ENCODE results near the gene NHLH2.

Gene NHLH2

DNA sequence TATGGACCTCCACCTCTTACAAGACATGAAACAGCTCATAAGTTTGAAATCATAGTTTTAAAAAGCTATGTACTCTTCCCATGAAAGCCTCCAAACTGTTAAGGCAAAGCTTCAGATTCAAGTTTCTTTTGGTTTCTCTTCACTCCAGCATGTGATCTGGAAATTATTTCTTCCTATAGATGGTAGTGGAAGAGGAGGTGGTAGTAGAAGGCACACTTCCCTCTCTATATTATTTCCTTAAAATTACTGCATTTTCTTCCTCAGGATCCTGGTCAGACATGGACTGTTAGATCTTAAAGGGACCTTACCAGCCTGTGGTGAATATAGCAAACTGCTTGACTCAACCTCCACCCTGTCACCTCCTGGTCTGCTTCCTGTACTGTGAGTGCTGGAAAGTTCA lies 31.9 kb downstream of the NHLH2 start:
- Histone ChIP-seq H3K23ac (ENCODE audit: low read length) (no peak overlapping the region), H3K36me3 (ENCODE audit: control insufficient read depth, insufficient read depth, low read length) (no peaks in the 10 kb centered on the region), H2BK15ac (replicated peaks; ENCODE audit: low read depth) (no peak overlapping the region), H4K5ac (ENCODE audit: low read length) (no peak overlapping the region), H2BK5ac (ENCODE audit: low read length) (no peak overlapping the region), H2BK120ac (ENCODE audit: low read depth, low read length) (no peak overlapping the region), H3K4me2 (ENCODE audit: low read length) (no peak overlapping the region), H3K27ac (ENCODE audit: low read depth, low read length) (no peak overlapping the region), H3K79me2 (ENCODE audit: control insufficient read depth, insufficient read depth, low read length) (no peaks in the 10 kb centered on the region), H3K27me3 (ENCODE audit: insufficient read depth, low read length, poor library complexity) (no peaks in the 10 kb centered on the region), H3K4ac (ENCODE audit: low read depth, low read length) (no peak overlapping the region), H3K56ac (ENCODE audit: low read length) (no peak overlapping the region), H3K4me1 (ENCODE audit: control insufficient read depth, low read depth, low read length) (no peaks in the 10 kb centered on the region), H3K4me3 (ENCODE audit: low read length) (no peak overlapping the region), H3K9ac (ENCODE audit: low read length) (no peak overlapping the region), H4K8ac (ENCODE audit: low read depth, low read length) (no peak overlapping the region), H3K18ac (ENCODE audit: low read length) (no peak overlapping the region), H2AK5ac (ENCODE audit: low read length) (no peak overlapping the region), H3K79me1 (ENCODE audit: low read length) (no peaks in the 10 kb centered on the region)
- no peak for DNase-seq

DNA sequence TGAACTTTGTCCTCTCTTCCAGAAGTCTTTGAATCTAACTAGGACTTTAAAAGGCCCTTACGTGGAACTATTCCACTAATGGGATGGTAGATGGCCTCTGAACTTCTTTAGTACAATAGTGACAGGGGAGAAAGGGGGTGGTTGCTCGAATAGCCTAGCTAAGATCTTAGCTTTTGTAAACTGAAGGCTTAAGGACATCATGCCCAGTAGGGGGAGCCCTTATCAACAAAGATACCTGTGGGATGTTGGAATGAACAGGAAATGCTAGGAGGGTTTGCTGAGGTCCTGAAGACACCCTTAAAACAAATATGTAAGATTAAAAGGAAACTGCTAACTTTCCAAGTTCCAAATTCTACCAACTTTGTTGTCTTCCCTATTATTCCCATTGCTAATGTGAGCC lies 33.2 kb downstream of the NHLH2 start:
- Histone ChIP-seq H3K27me3 (ENCODE audit: insufficient read depth, low read length, poor library complexity) (no peaks in the 10 kb centered on the region), H3K79me2 (ENCODE audit: control insufficient read depth, insufficient read depth, low read length) (no peaks in the 10 kb centered on the region), H3K18ac (ENCODE audit: low read length) (no peak overlapping the region), H3K56ac (ENCODE audit: low read length) (no peak overlapping the region), H2BK120ac (ENCODE audit: low read depth, low read length) (no peak overlapping the region), H3K27ac (ENCODE audit: low read depth, low read length) (no peak overlapping the region), H3K4me3 (ENCODE audit: low read length) (no peak overlapping the region), H3K4me2 (ENCODE audit: low read length) (no peak overlapping the region), H4K8ac (ENCODE audit: low read depth, low read length) (no peak overlapping the region), H4K5ac (ENCODE audit: low read length) (no peak overlapping the region), H3K79me1 (ENCODE audit: low read length) (no peaks in the 10 kb centered on the region), H3K36me3 (ENCODE audit: control insufficient read depth, insufficient read depth, low read length) (no peaks in the 10 kb centered on the region), H2BK15ac (replicated peaks; ENCODE audit: low read depth) (peak overlapping the region; percentile 28), H3K4ac (ENCODE audit: low read depth, low read length) (no peak overlapping the region), H3K9ac (ENCODE audit: low read length) (no peak overlapping the region), H2BK5ac (ENCODE audit: low read length) (no peak overlapping the region), H2AK5ac (ENCODE audit: low read length) (no peak overlapping the region), H3K23ac (ENCODE audit: low read length) (no peak overlapping the region), H3K4me1 (ENCODE audit: control insufficient read depth, low read depth, low read length) (no peaks in the 10 kb centered on the region)
- DNase-seq, result peak; percentile 90
- WGBS (ENCODE audit: extremely low coverage, insufficient coverage, low lambda C conversion rate), result no CpG with 5 or more reads among the region's 2 CpGs

DNA sequence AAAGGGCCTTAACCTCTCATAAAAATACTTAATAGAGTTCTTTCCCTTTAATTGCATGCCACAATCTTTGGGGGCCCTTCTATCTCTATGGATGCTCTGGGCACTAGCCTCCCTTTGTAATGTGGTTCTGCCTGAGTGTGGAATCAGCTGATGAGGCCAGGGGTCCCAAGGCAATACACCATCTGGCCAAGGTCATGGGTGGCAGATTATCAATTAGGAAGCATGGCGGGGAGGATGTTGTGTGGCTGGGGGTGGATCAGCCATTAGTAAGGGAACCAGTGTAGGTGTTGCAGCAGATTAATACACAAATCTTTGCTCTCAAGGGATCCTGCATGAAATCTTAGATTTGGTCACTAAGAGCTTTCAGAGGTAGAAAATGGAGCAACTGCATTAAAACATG lies 35.3 kb downstream of the NHLH2 start:
- no CpG with 5 or more reads among the region's 1 CpG for WGBS (ENCODE audit: extremely low coverage, insufficient coverage, low lambda C conversion rate)
- Histone ChIP-seq H3K4me1 (ENCODE audit: control insufficient read depth, low read depth, low read length) (no peaks in the 10 kb centered on the region), H3K27me3 (ENCODE audit: insufficient read depth, low read length, poor library complexity) (no peaks in the 10 kb centered on the region), H3K56ac (ENCODE audit: low read length) (no peak overlapping the region), H3K4me2 (ENCODE audit: low read length) (no peak overlapping the region), H3K4ac (ENCODE audit: low read depth, low read length) (no peak overlapping the region), H3K36me3 (ENCODE audit: control insufficient read depth, insufficient read depth, low read length) (no peaks in the 10 kb centered on the region), H2BK5ac (ENCODE audit: low read length) (no peak overlapping the region), H4K8ac (ENCODE audit: low read depth, low read length) (no peak overlapping the region), H2AK5ac (ENCODE audit: low read length) (no peak overlapping the region), H3K23ac (ENCODE audit: low read length) (no peak overlapping the region), H3K27ac (ENCODE audit: low read depth, low read length) (no peak overlapping the region), H3K4me3 (ENCODE audit: low read length) (no peak overlapping the region), H3K79me1 (ENCODE audit: low read length) (no peaks in the 10 kb centered on the region), H3K9ac (ENCODE audit: low read length) (no peak overlapping the region), H3K79me2 (ENCODE audit: control insufficient read depth, insufficient read depth, low read length) (no peaks in the 10 kb centered on the region), H2BK120ac (ENCODE audit: low read depth, low read length) (no peak overlapping the region), H3K18ac (ENCODE audit: low read length) (no peak overlapping the region), H2BK15ac (replicated peaks; ENCODE audit: low read depth) (no peak overlapping the region), H4K5ac (ENCODE audit: low read length) (no peak overlapping the region)
- DNase-seq, result no peak

DNA sequence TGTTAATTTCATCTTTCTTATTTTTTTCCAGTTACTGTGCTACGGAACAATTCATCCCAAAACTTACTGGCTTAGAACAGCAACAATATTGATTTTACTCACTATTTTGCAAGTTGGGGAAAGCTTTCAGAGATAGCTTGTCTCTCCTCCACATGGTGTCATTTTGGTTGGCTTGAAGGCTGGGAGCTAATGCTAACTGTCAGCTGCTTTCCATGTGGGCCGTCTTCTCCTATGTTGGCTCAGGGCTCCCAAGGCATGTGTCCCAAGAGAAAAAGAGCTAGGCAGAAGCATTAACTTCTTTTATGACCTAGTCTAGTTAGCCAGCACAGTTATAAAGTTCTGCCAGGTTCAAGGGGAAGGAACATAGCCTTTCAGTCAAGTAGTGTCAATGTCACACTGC lies 38.5 kb downstream of the NHLH2 start:
- H3K27me3 ChIP-seq (ENCODE audit: insufficient read depth, low read length, poor library complexity), result no peaks in the 10 kb centered on the region
- no peak overlapping the region for H3K18ac ChIP-seq (ENCODE audit: low read length)
- H3K36me3 ChIP-seq (ENCODE audit: control insufficient read depth, insufficient read depth, low read length), result no peaks in the 10 kb centered on the region
- H3K4me3 ChIP-seq (ENCODE audit: low read length), result no peak overlapping the region
- H3K79me2 ChIP-seq (ENCODE audit: control insufficient read depth, insufficient read depth, low read length), result no peaks in the 10 kb centered on the region
- no peak overlapping the region for H3K56ac ChIP-seq (ENCODE audit: low read length)
- H3K4me2 ChIP-seq (ENCODE audit: low read length), result no peak overlapping the region
- H3K9ac ChIP-seq (ENCODE audit: low read length), result no peak overlapping the region
- no peak overlapping the region for H3K23ac ChIP-seq (ENCODE audit: low read length)
- H2BK120ac ChIP-seq (ENCODE audit: low read depth, low read length), result no peak overlapping the region
- H3K4me1 ChIP-seq (ENCODE audit: control insufficient read depth, low read depth, low read length), result no peaks in the 10 kb centered on the region
- H3K27ac ChIP-seq (ENCODE audit: low read depth, low read length), result no peak overlapping the region
- H4K5ac ChIP-seq (ENCODE audit: low read length), result no peak overlapping the region
- H3K79me1 ChIP-seq (ENCODE audit: low read length), result no peaks in the 10 kb centered on the region
- no peak overlapping the region for H3K4ac ChIP-seq (ENCODE audit: low read depth, low read length)
- no peak overlapping the region for H2BK5ac ChIP-seq (ENCODE audit: low read length)
- no peak overlapping the region for H2BK15ac ChIP-seq (replicated peaks; ENCODE audit: low read depth)
- DNase-seq, result no peak
- WGBS (ENCODE audit: extremely low coverage, insufficient coverage, low lambda C conversion rate), result no CpG with 5 or more reads among the region's 2 CpGs
- H2AK5ac ChIP-seq (ENCODE audit: low read length), result no peak overlapping the region
- no peak overlapping the region for H4K8ac ChIP-seq (ENCODE audit: low read depth, low read length)

DNA sequence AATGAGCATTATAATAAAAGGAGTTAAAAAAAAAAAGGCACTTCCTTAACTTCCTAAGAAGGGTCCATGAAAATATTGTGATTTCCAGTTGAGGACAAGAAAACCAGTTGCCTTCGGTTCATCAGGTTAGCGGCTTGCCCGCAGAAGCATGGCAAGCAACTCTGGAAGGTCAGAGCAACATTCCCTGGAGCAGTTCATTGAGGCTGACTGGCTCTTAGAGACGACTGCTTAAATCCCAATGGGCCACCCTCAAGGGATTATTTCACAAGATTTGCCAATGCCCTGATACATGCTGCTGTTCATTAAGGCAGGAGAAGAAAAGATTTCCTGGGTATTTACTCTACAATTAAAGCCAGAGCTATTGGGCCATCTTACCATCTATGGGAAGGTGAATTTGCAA lies 43.4 kb downstream of the NHLH2 start:
- H4K8ac ChIP-seq (ENCODE audit: low read depth, low read length), result no peak overlapping the region
- no peak overlapping the region for H4K5ac ChIP-seq (ENCODE audit: low read length)
- H3K56ac ChIP-seq (ENCODE audit: low read length), result no peak overlapping the region
- no CpG with 5 or more reads among the region's 4 CpGs for WGBS (ENCODE audit: extremely low coverage, insufficient coverage, low lambda C conversion rate)
- no peaks in the 10 kb centered on the region for H3K79me2 ChIP-seq (ENCODE audit: control insufficient read depth, insufficient read depth, low read length)
- no peak overlapping the region for H2BK15ac ChIP-seq (replicated peaks; ENCODE audit: low read depth)
- no peak overlapping the region for H2BK120ac ChIP-seq (ENCODE audit: low read depth, low read length)
- H3K4me1 ChIP-seq (ENCODE audit: control insufficient read depth, low read depth, low read length), result peaks cover 11% of the 10 kb centered on the region
- H3K18ac ChIP-seq (ENCODE audit: low read length), result no peak overlapping the region
- no peak overlapping the region for H3K23ac ChIP-seq (ENCODE audit: low read length)
- H2AK5ac ChIP-seq (ENCODE audit: low read length), result no peak overlapping the region
- no peak overlapping the region for H2BK5ac ChIP-seq (ENCODE audit: low read length)
- H3K36me3 ChIP-seq (ENCODE audit: control insufficient read depth, insufficient read depth, low read length), result no peaks in the 10 kb centered on the region
- no peaks in the 10 kb centered on the region for H3K27me3 ChIP-seq (ENCODE audit: insufficient read depth, low read length, poor library complexity)
- no peak overlapping the region for H3K27ac ChIP-seq (ENCODE audit: low read depth, low read length)
- no peak overlapping the region for H3K4me3 ChIP-seq (ENCODE audit: low read length)
- H3K9ac ChIP-seq (ENCODE audit: low read length), result no peak overlapping the region
- no peak for DNase-seq
- no peak overlapping the region for H3K4me2 ChIP-seq (ENCODE audit: low read length)
- H3K4ac ChIP-seq (ENCODE audit: low read depth, low read length), result no peak overlapping the region
- H3K79me1 ChIP-seq (ENCODE audit: low read length), result no peaks in the 10 kb centered on the region

DNA sequence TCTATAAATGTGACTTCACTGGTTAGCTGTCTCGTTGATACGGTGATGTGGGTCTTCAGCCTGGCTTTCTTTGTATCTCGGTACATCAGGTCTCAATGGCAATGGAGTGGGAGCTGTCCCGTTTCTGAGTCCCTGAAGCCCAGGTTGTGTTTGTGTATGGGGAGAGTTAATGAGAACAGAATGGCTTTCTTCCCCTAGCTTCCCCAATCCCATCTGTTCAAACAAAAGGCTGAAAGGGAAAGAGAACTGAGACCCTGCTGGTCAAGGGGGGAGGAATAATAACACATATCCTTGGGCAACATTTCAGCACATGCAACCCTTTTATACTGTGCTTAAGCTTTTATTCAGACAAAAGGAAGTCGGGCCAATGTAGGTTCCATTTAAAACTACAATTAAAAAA lies 44.0 kb downstream of the NHLH2 start:
- no CpG with 5 or more reads among the region's 5 CpGs for WGBS (ENCODE audit: extremely low coverage, insufficient coverage, low lambda C conversion rate)
- Histone ChIP-seq H2BK120ac (ENCODE audit: low read depth, low read length) (no peak overlapping the region), H3K4me1 (ENCODE audit: control insufficient read depth, low read depth, low read length) (peaks cover 11% of the 10 kb centered on the region), H4K8ac (ENCODE audit: low read depth, low read length) (no peak overlapping the region), H3K23ac (ENCODE audit: low read length) (no peak overlapping the region), H3K9ac (ENCODE audit: low read length) (no peak overlapping the region), H3K4ac (ENCODE audit: low read depth, low read length) (peak overlapping the region; percentile 12), H3K4me2 (ENCODE audit: low read length) (no peak overlapping the region), H2BK15ac (replicated peaks; ENCODE audit: low read depth) (peak overlapping the region; percentile 99), H3K27me3 (ENCODE audit: insufficient read depth, low read length, poor library complexity) (no peaks in the 10 kb centered on the region), H3K27ac (ENCODE audit: low read depth, low read length) (no peak overlapping the region), H3K18ac (ENCODE audit: low read length) (no peak overlapping the region), H3K36me3 (ENCODE audit: control insufficient read depth, insufficient read depth, low read length) (no peaks in the 10 kb centered on the region), H4K5ac (ENCODE audit: low read length) (no peak overlapping the region), H3K79me1 (ENCODE audit: low read length) (no peaks in the 10 kb centered on the region), H2AK5ac (ENCODE audit: low read length) (no peak overlapping the region), H2BK5ac (ENCODE audit: low read length) (no peak overlapping the region), H3K4me3 (ENCODE audit: low read length) (no peak overlapping the region), H3K56ac (ENCODE audit: low read length) (no peak overlapping the region), H3K79me2 (ENCODE audit: control insufficient read depth, insufficient read depth, low read length) (no peaks in the 10 kb centered on the region)
- peak; percentile 24 for DNase-seq
